Effector CD8-positive, alpha-beta T cell (primary cell): ENCODE results near the gene CFAP90.

ENCODE experiments used
- DNase-seq: peaks from one replicate; lab custom pipeline; 2025; lab: John Stamatoyannopoulos, UW

CFAP90 gene

DNA sequence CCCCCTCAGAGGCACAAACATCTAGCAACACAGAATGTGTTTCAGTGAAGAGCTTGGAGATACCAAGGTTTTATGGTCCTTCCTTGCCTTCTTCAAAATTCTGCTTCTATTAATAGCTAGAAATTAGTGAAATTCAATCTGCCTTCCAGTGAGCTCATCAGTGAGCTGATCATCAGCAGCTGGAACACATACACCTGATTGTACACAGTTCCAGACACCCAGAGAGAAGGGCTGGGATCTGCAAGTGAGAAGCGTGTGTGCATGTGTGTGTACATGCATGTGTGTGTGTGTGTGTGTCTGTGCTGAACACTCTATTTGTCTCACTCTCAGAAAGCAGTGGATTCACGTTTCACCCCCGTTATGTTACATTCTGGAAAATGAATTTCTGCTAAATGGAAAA is 28.5 kb downstream of the CFAP90 start:
- no peak for DNase-seq

DNA sequence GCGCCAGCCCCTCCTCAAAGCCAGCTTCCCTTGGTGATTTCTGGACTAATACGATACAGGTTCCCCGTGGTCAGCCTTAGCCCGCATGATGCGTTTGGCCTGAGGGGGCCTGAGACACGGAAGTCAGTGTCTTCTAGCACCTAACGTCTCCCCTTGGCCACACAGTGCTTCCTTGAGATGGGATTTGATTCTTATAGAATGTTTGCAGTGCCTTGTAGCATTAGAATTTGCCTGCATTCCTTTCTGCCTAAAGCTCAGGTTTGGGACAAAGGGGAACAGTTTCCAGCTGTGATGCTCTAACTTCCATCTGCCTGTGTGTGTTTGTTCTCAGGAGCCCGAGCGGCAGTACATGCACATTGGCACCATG is 34.4 kb downstream of the CFAP90 start:
- DNase-seq: no peak

DNA sequence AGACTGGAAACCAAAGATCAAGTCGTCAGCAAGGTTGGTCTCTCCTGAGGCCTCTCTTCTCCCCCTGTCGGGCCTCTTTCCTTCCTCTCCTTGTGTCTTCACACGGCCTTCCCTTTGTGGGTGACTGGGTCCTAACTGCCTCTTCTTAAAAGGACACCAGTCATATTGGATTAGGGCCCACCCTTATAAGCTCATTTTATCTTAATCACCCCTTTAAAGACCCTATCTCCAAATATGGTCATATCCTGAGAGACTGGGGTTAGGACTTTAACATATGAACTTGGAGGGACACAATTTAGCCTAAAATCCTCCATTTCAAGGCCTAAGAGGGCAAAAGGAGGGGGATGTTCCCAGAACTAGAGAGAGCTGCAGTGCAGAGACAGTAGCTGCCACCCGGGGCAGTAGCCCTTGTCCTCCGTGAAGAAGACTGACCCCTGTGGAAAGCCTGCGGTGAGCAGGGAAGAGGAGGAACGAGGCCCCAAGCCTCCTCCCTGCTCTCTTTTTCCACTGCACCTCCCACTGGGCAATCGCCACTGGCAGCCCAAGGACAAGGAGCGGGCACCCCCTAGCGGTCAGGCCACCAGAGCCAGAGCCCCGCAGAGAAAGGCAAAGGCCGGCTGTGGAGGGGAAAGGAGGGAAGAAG is 34.9 kb downstream of the CFAP90 start:
- peak; percentile 5 for DNase-seq

DNA sequence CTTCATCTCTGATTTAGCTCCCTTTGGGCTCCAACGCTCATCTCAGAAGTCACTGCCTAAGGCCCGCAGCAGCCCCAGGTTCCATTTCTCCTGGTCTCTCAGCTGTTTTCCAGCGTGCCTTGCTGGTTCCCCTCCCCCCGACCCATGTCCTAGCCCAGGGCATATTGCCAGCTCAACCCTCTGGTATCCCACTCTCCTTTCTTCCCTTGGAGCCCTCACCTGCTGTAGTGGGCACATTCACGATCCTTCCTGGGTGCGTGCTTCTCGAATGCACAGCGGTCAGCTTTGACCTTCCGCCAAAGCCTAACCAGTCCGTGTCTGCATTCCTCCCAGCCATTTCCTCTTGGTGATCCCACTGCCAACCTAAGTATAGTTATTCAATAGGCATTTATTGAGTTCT is 36.1 kb downstream of the CFAP90 start:
- no peak for DNase-seq

DNA sequence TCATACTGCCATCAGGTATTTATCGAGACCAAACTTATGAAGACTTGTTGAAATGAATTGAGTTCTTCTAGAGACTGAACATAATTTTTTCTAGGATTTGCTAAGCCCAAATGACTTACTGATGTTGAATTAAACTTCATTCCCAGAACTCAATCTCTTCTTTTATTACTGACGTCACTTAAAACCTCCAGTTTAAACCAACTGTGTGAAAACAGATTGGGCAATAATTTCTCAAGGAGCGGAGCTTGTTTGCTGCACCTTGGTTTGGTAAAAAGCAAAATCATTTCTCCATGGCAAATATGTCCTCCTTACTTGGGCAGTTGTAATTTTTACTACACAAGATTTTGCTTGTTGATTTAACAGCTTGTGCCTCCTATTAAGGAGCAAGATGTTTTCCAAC is 37.4 kb downstream of the CFAP90 start:
- DNase-seq: no peak

DNA sequence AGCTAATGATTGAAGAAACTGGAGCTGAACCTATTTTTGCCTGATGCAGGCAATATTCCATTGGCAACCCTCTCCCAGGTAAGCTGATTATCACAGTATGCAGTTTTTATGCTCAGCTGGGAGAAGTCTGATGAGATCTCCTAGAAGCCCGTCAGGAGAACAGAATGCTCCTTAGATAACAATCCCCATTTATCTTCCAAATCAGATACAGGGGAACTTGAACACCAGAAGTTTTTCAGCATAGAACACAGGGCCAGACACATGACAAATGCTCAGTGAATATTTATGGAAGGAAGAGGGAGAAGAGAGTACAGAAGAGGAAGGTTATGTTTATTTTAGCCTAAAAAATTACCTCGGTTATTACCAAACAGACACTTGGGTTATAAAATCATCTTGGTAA is 37.9 kb downstream of the CFAP90 start:
- DNase-seq: no peak

DNA sequence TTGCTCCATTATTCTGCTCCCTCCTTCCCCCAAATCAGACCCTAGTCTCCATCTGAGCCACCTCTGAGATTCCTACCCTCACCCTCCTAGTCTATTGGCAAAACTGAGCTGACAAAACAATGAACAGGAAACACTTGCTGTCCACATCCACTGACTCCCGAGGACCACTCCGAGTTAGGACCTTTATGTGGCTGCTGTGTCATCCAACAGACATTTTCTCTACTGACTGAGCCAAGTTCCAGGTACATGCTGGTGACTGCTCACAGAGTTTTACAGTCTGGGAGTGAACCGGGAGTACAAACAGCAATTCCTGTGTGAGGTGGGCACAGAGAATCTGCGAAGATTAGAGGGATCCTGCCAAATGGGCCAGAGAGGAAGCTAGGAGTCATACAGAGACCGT is 39.2 kb downstream of the CFAP90 start:
- no peak for DNase-seq

DNA sequence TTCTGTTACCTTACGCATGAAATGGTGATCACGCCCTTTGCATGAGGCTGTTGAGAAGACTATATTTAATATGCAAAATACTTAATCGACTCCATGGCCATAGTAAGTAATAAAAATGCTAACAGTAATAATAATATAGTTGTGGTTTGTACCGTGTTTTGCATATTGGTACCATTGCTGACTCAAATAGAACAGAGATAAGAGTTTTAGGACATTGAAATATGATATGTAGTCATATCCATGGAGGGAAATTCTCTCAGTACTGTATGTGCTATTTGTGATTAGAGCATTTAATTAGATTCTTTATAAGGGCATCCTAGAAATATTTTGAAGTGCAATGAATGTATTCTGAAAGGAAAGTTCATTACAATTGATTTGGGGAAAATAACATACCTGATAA is 41.9 kb downstream of the CFAP90 start:
- DNase-seq: no peak

DNA sequence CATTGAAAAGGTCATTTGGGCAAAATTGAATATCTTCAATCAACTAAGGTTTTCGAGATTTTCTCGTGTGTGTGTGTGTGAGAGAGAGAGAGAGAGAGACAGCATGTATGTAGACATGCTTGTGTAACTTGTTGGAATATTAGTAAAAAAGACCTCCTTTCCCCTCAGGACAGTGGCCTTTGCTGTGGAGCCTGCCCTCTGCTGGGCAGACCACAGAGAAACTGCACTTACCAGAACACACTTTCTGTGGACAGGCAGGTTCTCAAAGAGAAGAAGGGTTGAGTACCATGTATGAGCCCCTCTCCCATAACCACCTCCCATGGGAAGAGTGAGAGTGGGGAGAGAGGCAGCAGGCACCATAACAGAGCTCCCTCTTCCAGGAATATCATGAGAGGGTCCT is 45.6 kb downstream of the CFAP90 start:
- no peak for DNase-seq

DNA sequence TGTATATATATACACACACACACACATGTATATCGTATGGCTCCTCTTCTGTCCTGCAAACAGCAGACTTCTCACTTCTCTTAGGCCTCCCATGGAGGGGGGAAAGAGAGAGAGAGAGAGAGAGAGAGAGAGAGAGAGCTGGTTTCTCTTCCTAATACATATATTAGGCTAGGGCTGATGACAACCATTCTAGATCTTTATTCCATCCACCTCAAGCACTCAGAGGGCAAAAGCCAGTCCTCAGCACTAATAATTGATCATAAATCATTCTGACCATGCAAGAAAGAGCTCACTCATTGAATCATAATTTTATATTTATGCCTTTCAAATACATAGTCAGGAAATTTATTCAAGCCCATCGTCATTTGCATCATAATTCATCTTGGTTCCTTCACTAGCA is 47.0 kb downstream of the CFAP90 start:
- no peak for DNase-seq

DNA sequence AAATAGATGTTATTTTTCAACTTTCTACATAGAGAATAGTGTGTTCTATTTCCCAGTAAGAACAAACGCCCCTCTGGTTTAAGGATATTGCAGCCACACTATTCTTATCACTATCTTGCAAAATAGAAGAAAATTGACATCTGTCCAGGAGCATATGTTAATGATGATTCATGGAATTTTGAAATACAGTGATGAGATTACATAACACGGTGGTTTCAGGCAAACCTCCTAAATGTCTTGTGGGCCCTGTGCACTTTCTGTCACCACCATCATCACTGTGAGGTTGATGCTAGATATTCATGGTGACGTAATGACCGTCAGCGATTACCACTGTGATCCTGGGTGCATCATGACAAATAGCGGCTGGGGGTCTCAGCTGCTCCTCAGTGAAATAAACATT is 48.1 kb downstream of the CFAP90 start:
- no peak for DNase-seq

DNA sequence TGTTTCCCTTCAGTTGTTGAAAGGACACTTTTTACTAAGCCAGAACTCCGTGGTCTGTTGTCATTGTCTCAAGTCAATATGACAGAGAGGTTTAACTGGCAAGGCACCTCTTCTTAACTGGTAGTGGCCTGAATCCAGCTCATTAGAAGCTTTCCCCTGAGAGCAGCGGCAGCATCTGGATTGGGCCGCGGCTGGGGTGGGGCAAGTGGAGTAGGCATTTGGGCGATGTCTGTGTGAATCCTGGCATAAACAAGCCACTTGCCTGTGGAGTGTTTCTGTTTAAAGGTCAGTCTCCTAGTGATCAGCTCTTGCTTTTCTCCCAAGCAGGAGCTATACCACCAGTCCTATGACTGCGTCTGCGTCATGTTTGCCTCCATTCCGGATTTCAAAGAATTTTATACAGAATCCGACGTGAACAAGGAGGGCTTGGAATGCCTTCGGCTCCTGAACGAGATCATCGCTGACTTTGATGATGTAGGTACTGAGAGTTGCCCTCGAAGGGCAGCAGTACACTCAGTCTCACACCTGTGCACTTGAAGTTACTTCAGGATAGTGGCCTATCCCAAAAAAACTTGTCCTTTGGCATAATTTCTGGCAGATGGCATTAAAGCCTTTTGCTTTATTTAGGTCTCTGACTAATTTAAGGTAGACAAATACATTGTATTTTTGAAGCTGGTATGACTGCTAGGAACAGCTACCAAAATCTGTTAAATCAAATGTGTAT is 48.9 kb downstream of the CFAP90 start:
- no peak for DNase-seq

DNA sequence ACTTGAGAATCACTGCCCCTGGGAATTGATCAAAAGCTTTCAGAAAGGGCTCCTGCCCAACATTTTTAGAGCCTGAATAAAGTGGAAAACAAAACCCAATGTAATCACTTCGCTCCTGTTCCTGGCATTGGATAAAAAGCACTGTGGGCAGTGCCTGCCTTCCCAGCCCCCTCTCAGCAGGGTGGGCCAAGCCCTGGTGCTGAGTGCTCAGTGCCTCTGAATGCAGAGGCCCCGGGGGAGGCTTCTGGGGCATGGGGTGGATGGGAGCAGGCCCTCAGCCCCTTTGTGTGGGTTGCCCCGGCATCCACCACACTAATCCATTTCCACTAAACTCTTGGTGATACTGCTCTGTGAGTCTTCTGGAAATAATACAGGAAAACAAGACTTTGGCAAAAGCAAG is 55.6 kb downstream of the CFAP90 start:
- DNase-seq: no peak

DNA sequence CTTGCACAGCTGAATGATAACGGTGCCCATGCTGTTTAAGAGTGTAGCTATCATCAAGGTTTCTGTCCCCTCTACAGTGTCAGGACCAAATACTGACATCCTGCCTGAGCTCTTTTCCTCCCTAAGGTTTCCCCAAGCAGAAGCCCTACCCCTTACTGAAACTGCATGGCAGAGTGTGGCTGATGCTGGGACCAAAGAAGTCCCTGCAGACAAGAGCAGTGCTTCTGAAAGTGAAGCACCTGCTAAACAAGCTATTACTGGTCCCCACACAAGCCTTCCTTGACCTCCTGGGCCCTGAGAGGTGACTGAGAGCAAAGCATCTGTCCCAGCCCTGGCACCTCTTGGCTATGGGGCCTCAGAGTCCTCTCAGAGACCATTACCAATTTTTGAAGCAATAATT is 56.1 kb downstream of the CFAP90 start:
- no peak for DNase-seq

DNA sequence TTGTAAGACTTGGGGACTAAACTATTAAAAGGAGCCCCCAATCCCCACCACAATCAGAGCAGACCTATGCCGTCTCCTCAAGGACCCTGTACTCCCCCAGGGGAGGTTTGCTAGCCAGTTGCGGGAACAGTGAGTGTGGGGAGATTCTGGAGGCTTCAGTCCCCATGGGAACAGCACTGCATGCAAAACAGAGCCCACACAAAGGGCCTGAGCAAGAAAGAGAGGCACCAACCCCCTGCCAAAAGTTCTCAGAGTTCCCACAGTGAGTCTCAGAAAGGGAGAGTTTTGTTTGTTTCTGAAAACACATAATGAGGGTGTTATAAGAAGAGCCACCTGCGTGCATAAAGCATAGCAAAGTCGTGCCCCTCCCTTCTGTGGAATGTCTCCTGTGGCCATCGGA is 56.6 kb downstream of the CFAP90 start:
- no peak for DNase-seq

DNA sequence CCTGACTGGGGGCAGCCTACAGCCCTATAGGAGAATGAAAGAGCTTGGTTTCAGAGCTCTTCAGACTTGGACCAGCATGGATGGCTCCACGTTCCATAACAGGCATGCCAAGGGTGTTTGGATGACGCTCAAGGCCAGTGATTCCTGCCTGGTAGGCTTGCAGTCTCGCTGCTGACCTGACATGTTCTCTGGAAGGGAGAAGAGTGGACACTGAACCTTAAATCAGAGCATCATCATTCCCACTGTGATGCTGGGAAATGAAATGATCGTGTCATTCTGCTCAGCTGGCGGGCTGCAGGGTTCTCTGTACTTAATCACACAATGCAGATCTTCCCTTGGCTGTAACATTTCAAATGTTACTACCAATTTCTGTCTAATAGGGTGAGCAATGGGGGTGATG is 57.0 kb downstream of the CFAP90 start:
- DNase-seq: no peak

DNA sequence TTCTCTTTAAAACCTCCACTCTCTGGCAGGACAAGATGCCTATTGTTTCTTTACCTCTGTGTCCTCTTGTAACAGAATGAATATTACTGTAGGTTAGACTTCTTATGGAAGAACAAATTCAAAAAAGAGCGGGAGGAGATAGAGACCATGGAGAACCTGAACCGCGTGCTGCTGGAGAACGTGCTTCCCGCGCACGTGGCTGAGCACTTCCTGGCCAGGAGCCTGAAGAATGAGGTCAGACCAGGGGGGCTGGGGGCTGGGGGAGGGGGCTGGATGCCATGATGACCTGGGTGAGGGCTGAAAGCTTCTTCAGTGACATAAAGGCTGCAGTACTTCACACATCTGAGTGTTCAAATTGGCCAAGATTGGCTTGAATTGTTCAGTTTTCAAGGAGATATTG is 61.4 kb downstream of the CFAP90 start:
- DNase-seq: no peak

DNA sequence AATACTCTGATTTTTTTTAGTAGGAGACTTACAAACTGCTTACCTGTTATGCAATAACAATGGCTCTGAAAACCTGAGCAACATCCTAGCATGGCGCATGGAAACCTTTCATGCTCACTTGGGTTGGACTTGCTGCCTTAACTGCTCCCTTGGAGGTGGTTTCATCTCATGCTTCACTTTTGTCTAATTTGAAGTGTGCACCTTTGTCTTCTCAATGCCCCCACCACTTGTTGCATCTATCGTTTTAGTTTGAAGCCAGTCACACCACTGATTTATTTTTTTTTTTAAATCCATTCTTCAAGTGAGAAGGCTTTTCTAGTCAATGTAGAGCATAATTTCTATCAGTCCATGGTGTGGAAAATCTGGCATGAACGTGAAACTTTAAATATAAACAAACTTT is 63.2 kb downstream of the CFAP90 start:
- DNase-seq: no peak

DNA sequence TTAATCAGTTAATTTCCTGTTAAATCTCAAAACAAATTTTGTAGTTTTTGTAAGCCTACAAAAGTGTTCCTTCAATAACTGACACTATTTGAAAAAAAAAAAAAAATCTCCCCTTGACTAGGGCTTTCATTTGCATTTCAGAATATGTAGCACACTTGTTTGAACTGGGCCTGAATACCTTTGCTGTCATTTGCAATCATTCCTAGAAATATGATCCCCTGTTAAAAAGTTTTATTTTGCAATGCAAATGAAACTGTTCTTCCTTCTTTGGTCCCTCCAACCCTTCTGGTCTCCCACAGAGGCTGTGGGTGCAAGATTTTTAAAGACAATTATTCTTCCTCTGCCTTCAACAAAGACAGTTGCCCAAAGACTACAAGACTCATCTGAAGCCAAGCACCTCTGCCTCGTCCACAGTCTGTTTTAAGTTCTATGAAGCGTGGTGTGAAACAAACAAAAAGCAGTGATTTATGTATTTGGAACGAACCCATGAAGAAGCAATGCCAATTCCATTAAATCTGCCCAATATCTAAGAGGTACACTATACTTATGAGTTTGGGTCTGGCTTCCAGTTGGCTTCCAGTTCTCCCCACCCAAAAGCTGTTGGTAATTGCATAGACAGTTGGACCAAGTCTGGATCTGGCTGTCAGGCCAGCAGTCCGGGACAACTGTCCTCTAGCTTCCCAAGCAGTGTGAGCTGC is 66.1 kb downstream of the CFAP90 start:
- DNase-seq: no peak

DNA sequence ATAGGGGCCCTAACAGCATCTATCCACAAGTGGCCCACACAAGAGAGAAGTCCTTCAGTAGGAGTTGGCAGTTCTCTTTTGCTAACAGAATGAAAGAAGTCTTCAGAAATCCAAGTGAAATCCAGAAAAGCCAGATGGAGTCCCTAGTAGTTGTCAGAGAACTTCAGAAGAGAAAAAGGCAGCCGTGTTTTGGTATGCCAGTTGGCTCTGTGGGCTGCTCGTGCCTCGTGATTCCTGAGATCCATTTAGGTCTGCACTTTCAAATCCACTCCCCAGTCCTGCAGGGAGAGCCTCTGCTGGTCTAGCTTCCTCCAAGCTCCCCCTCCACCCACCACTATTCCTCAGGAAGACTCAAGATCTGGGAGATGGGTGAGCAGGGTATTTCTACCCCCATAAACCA is 69.0 kb downstream of the CFAP90 start:
- DNase-seq: no peak
